Gastroesophageal sphincter (tissue), 3 donors: ENCODE measurements around the gene C1QL1.

Experiments used
- CTCF ChIP-seq, 4 experiments: fragments of 200-600 bp in 2 of 4; fragments of 450-650 bp in 2 of 4; sonication (generic) in 1 of 4; IDR thresholded peaks; one replicate each; pipeline ENCODE4 v1.5.1; 2017 to 2019; ENCODE audit warnings: antibody characterized with exemption in 4 of 4, mild to moderate bottlenecking in 2 of 4, moderate library complexity in 2 of 4
- POLR2AphosphoS5 ChIP-seq: sonication (generic); formaldehyde crosslinking; IDR thresholded peaks from one replicate; pipeline ENCODE4 v1.6.1; 2017; ENCODE audit warnings: antibody characterized with exemption

GRCh38 chr17:44922746-44923470 lies 45.2 kb downstream of the C1QL1 start:
- no peak for TF ChIP-seq CTCF (IDR thresholded peaks at IDR 0.05)
- no peak for TF ChIP-seq POLR2AphosphoS5
